ENCODE data around the gene DFFA. TPM values are rescaled to one million over a fixed set of nuclear protein-coding genes. Genes with fewer than 3 reads are reported as not detected.
"Not testable (repeated sequence)": the region's sequence is repeated elsewhere in the genome, so short reads cannot be mapped to it uniquely, and the experiment has no call there.

Gene DFFA
- total and polyA plus RNA-seq, 2 donors, result 25.5 to 26.8 TPM

DNA sequence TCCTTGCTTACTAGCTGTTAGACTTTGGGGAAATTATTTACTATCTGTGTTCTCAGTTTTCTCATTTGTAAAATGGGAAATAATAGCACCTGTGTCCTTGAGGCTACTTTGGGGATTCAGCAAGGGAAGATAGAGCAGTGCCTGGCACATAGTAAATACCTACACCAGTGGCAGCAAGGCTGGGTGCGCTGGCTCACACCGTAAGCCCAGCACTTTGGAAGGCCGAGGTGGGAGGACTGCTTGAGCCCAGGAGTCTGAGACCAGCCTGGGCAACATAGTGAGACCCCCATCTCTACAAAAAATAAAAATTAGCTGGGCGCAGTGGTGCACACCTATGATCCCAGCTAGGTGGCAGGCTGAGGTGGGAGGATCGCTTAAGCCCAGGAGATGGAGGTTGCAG lies 50.7 kb downstream of the DFFA start:
- no peak for DNase-seq (ENCODE audit: extremely low spot score)
- Histone ChIP-seq H3K4me1 (ENCODE audit: insufficient read depth) (no peaks in the 10 kb centered on the region), H3K36me3 (ENCODE audit: insufficient read depth) (peaks cover 7% of the 10 kb centered on the region), H3K4me3 (ENCODE audit: low read depth, low read length) (no peak overlapping the region), H3K27ac (ENCODE audit: low read depth) (no peak overlapping the region)
- WGBS, result 94% methylated on average over 5 of the region's 5 CpGs

DNA sequence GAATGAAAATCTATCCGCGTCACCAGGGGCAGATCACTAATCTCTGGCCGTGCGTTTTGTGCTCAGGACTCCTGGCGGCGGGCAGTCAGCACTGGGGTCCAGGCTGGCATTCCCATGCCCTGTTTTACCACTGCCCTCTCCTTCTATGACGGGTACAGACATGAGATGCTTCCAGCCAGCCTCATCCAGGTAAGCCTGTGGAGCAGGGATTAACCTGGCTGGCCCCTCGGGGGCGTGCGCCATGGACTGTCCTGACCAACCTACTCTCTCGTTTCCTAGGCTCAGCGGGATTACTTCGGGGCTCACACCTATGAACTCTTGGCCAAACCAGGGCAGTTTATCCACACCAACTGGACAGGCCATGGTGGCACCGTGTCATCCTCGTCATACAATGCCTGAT lies 53.0 kb downstream of the DFFA start:
- no peak for DNase-seq (ENCODE audit: extremely low spot score)
- H3K27ac ChIP-seq (ENCODE audit: low read depth), result no peak overlapping the region
- H3K4me1 ChIP-seq (ENCODE audit: insufficient read depth), result no peaks in the 10 kb centered on the region
- WGBS, result 92% methylated on average over 15 of the region's 15 CpGs
- peaks cover 7% of the 10 kb centered on the region for H3K36me3 ChIP-seq (ENCODE audit: insufficient read depth)
- H3K4me3 ChIP-seq (ENCODE audit: low read depth, low read length), result no peak overlapping the region

- not testable (repeated sequence) for H3K36me3 ChIP-seq (ENCODE audit: insufficient read depth); H3K4me1 ChIP-seq (ENCODE audit: insufficient read depth); H3K4me3 ChIP-seq (ENCODE audit: low read depth, low read length); DNase-seq (ENCODE audit: extremely low spot score); H3K27ac ChIP-seq (ENCODE audit: low read depth)
- WGBS, result 95% methylated on average over 8 of the region's 8 CpGs
Measured at GRCh38 chr1:10418741-10419140, 53.6 kb downstream of the DFFA start.

GRCh38 chr1:10415967-10416366 lies 56.4 kb downstream of the DFFA start:
- not testable (repeated sequence) for H3K4me3 ChIP-seq (ENCODE audit: low read depth, low read length); H3K4me1 ChIP-seq (ENCODE audit: insufficient read depth); H3K27ac ChIP-seq (ENCODE audit: low read depth); DNase-seq (ENCODE audit: extremely low spot score)
- peaks cover 12% of the 10 kb centered on the region for H3K36me3 ChIP-seq (ENCODE audit: insufficient read depth)
- 96% methylated on average over 1 of the region's 1 CpG for WGBS

GRCh38 chr1:10415211-10415930 lies 57.0 kb downstream of the DFFA start:
- no peak for DNase-seq (ENCODE audit: extremely low spot score)
- WGBS, result 79% methylated on average over 6 of the region's 6 CpGs
- Histone ChIP-seq H3K4me3 (ENCODE audit: low read depth, low read length) (no peak overlapping the region), H3K27ac (ENCODE audit: low read depth) (no peak overlapping the region), H3K4me1 (ENCODE audit: insufficient read depth) (no peaks in the 10 kb centered on the region), H3K36me3 (ENCODE audit: insufficient read depth) (peaks cover 12% of the 10 kb centered on the region)

DNA sequence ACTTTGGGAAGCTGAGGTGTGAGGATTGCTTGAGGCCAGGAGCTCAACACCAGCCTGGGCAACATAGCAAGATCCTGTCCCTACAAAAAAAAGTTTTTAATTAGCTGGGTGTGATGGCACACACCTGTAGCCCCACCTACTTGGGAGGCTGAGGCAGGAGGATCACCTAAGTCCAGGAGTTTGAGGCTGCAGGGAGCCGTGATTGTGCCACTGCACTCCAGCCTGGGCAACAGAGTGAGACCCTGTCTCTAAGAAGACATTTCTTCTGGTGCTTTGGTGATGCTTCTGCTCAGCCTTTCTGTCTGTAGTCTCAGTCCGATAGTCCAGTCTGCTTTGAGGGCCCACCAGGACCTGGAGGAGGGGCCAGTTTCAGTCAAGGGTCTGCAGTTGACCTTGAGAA lies 65.1 kb downstream of the DFFA start:
- no peak overlapping the region for H3K4me3 ChIP-seq (ENCODE audit: low read depth, low read length)
- H3K27ac ChIP-seq (ENCODE audit: low read depth), result no peak overlapping the region
- H3K4me1 ChIP-seq (ENCODE audit: insufficient read depth), result no peaks in the 10 kb centered on the region
- DNase-seq (ENCODE audit: extremely low spot score), result no peak
- WGBS, result 97% methylated on average over 2 of the region's 2 CpGs
- H3K36me3 ChIP-seq (ENCODE audit: insufficient read depth), result peaks cover 8% of the 10 kb centered on the region

Other genes with a start within 250 kb of the DFFA start
- gene PGD, start 73.5 kb downstream of the DFFA start, total RNA-seq, result 19.5 TPM
- gene PGD, start 73.5 kb downstream of the DFFA start, polyA plus RNA-seq, result 65.3 TPM
- gene CENPS, start 42.1 kb downstream of the DFFA start, total RNA-seq, result 6.1 TPM
- 13.8 TPM for gene CENPS, start 42.1 kb downstream of the DFFA start, polyA plus RNA-seq
- 0.26 TPM for gene CORT, start 22.5 kb downstream of the DFFA start, total RNA-seq
- 0.43 TPM for gene CORT, start 22.5 kb downstream of the DFFA start, polyA plus RNA-seq
- 10.9 TPM for gene PEX14, start 2.4 kb upstream of the DFFA start, total RNA-seq
- gene PEX14, start 2.4 kb upstream of the DFFA start, polyA plus RNA-seq, result 76.1 TPM